Left lung (tissue), 10 donors: Measurements from ENCODE around the gene ST3GAL3. TPM values are rescaled to one million over a fixed set of nuclear protein-coding genes. Genes with fewer than 3 reads are reported as not detected.
A peak's percentile ranks its signal among the peaks of the same experiment; 100 is the strongest.

ENCODE experiments used
- ATAC-seq: fragments of 200-7000 bp; cut with Tn5 transposase; one replicate; pipeline ENCODE4 v1.9.1; 2020; ENCODE audit warnings: moderate library complexity
- DNase-seq, 4 donors: peaks; one replicate each; pipeline ENCODE4 v3.0.0-alpha.2; 2013 to 2020
- H3K27ac ChIP-seq, 2 donors: fragments of 200-600 bp; sonication (generic) in 1 of 2; one replicate each; pipeline versions ENCODE4 v1.5.0 to v1.8.0; 2020 to 2021
- H3K27me3 ChIP-seq, 2 donors: fragments of 200-600 bp; sonication (generic) in 1 of 2; one replicate each; pipeline versions ENCODE4 v1.5.0 to v1.8.0; 2020 to 2021
- H3K36me3 ChIP-seq, 2 donors: fragments of 200-600 bp; sonication (generic) in 1 of 2; one replicate each; pipeline versions ENCODE4 v1.5.0 to v1.8.0; 2020 to 2021
- H3K4me1 ChIP-seq, 2 donors: fragments of 200-600 bp; one replicate each; pipeline ENCODE4 v1.8.0; 2021
- H3K4me3 ChIP-seq, 2 donors: fragments of 200-600 bp; sonication (generic) in 1 of 2; one replicate each; pipeline versions ENCODE4 v1.5.0 to v1.8.0; 2020 to 2021; ENCODE audit warnings: mild to moderate bottlenecking in 1 of 2
- H3K9me3 ChIP-seq, 2 donors: fragments of 200-600 bp; sonication (generic) in 1 of 2; one replicate each; pipeline versions ENCODE4 v1.5.0 to v1.8.0; 2020 to 2021
- intact Hi-C, 2 donors: fragments of 100-400 bp; cut with DNase I; formaldehyde crosslinking; loops; one replicate each; pipeline versions ENCODE4 v1.11.2 to v1.14.2; 2022
- polyA plus RNA-seq, 6 donors: library from polyadenylated mRNA; unstranded; fragments of 120-200 nt; gene quantifications; one replicate each; pipeline ENCODE4 v1.2.1, GENCODE V29; 2013; ENCODE audit not compliant: insufficient read length in 6 of 6
- total RNA-seq, 2 donors: library from RNA; stranded (reverse); fragmentation: NEBNext Ultra II Directional; extraction: Animal tissue kit (Norgen Biotek cat#: 25700); gene quantifications; one replicate each; pipeline ENCODE4 v1.2.1, GENCODE V29; 2021
- TF ChIP-seq, protein P1 (sequence below), 2 donors: fragments of 200-600 bp; sonication (generic) in 1 of 2; IDR thresholded peaks; one replicate each; pipeline versions ENCODE4 v1.5.0 to v1.8.0; 2021; ENCODE audit warnings: antibody characterized with exemption in 2 of 2
- donor health status: DM: no; HTN: yes; CAD: no.
- donor health status: DM: no; HTN: no; CAD: no.

Gene ST3GAL3
- total and polyA plus RNA-seq, 8 donors = 18.9 to 42.4 (median 34.4) TPM

DNA sequence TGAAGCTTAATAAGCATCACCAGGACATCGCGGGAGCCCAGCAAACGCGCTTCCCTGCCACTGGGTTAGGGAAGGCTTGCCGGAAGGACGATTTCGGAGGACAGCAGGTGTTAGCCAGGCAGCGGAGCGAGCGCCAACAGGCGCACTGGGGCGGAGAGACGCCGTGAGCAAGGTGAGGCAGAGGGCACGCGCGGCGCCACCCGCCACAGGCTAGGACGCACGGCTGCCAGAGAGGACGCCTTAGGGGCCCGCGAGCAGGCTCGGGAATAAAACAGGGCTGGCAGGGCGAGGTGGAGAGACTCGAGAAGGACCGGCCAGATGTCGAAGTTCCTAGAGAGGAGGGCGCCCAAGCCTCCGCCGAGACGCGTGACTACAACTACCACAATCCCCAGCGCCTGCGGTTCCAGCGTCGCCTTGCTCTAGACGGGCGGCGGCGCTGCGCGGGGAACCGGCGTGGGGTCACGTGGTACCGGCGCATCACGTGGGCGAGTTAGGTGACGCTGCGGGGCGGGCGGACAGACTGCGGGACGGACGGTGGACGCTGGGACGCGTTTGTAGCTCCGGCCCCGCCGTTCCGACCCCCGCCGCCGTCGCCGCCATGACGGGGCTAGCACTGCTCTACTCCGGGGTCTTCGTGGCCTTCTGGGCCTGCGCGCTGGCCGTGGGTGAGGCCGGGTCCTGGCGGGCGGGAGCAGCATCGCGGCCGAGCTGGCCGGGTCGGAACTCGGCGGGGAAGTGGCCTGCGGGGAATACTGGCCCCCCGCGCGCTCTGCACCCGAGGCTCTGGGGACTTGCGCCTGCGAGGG lies 267.3 kb downstream of the ST3GAL3 start, which contains the start of gene ATP6V0B:
Gene ATP6V0B (plus strand): TSS at position 518 of the 806 bp plus-strand sequence. CDS start 81 bp downstream, at position 599.
- no peaks in the 10 kb centered on the region for H3K9me3 ChIP-seq
- peak within 1 kb of the TSS; percentile 90 to 99 for H3K27ac ChIP-seq
- ATAC-seq (peak; percentile 87), DNase-seq (peak; percentile 88 to 99 (median 96))
- TF ChIP-seq, protein P1, sequence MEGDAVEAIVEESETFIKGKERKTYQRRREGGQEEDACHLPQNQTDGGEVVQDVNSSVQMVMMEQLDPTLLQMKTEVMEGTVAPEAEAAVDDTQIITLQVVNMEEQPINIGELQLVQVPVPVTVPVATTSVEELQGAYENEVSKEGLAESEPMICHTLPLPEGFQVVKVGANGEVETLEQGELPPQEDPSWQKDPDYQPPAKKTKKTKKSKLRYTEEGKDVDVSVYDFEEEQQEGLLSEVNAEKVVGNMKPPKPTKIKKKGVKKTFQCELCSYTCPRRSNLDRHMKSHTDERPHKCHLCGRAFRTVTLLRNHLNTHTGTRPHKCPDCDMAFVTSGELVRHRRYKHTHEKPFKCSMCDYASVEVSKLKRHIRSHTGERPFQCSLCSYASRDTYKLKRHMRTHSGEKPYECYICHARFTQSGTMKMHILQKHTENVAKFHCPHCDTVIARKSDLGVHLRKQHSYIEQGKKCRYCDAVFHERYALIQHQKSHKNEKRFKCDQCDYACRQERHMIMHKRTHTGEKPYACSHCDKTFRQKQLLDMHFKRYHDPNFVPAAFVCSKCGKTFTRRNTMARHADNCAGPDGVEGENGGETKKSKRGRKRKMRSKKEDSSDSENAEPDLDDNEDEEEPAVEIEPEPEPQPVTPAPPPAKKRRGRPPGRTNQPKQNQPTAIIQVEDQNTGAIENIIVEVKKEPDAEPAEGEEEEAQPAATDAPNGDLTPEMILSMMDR (IDR thresholded peaks at IDR 0.05) = no peak
- intact Hi-C loops = no loop called here
- H3K4me1 ChIP-seq = peaks cover 34 to 63% of the 10 kb centered on the region in 2 donors
- peaks cover 5 to 38% of the 10 kb centered on the region in 2 donors for H3K36me3 ChIP-seq
- peak within 1 kb of the TSS; percentile 87 to 98 for H3K4me3 ChIP-seq
- H3K27me3 ChIP-seq = no peaks in the 10 kb centered on the region

DNA sequence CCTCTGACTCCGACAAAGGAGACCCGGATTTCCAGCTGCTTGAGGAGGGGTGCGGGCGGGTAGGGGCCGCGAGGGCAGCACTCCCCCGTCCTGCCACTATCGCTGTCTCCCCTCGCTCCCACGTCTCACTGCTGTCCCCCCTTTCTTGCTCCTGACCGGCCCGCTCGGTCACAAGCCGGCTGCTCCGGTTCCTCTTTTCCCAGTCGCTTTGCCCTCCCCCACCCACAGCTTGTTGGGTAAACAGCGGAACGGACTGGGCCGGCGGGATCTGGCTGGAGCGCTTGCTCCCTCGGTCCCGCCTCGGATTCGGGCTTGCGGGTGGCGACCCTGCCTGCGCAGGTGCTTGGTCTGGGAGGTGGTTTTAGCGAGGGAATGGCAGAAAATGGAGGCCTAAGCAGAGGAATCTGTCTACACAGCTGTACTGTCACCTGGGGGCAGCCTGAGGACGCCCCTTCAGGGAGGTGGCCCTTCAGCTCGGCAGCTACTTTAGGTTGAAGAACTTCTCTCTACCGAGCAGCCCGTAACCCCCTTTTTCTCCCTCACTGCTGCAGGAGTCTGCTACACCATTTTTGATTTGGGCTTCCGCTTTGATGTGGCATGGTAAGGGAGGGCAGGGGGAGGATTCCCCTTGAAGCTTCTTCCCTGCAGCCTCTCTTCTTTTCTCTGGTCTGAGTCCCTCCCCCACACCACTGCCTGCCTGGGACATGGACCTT lies 268.1 kb downstream of the ST3GAL3 start:
- intact Hi-C loops = no loop called here
- Histone ChIP-seq H3K36me3 (peaks cover 5 to 38% of the 10 kb centered on the region in 2 donors), H3K4me3 (peak overlapping the region; percentile 87 to 98), H3K9me3 (no peaks in the 10 kb centered on the region), H3K27ac (peak overlapping the region; percentile 90 to 99), H3K4me1 (peaks cover 36 to 68% of the 10 kb centered on the region in 2 donors), H3K27me3 (no peaks in the 10 kb centered on the region)
- TF ChIP-seq, protein P1 (IDR thresholded peaks at IDR 0.05) = no peak
- DNase-seq (peak in 3 of 4 donors; percentile 53 to 94 (median 90)), ATAC-seq (peak; percentile 64)

DNA sequence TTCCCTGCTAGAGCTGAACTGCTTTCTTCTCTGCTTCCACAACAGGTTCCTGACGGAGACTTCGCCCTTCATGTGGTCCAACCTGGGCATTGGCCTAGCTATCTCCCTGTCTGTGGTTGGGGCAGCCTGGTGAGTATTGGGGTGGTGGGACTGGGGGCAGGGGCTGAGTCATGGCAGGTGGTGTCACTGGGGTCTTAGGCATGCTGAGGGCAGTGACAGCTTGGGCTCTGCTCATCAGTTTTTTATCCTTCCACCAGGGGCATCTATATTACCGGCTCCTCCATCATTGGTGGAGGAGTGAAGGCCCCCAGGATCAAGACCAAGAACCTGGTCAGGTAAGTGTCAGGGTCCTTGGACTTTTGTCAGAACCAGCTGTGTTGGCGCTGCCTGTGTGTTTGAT lies 268.7 kb downstream of the ST3GAL3 start:
- no peaks in the 10 kb centered on the region for H3K9me3 ChIP-seq
- H3K4me1 ChIP-seq = peaks cover 36 to 68% of the 10 kb centered on the region in 2 donors
- H3K27ac ChIP-seq = peak overlapping the region in 1 of 2 donors; percentile 99
- H3K4me3 ChIP-seq = peak overlapping the region; percentile 87 to 98
- TF ChIP-seq, protein P1 (IDR thresholded peaks at IDR 0.05) = no peak
- ATAC-seq (no peak), DNase-seq (no peak)
- H3K36me3 ChIP-seq = peaks cover 5 to 38% of the 10 kb centered on the region in 2 donors
- intact Hi-C loops = no loop called here
- H3K27me3 ChIP-seq = no peaks in the 10 kb centered on the region

DNA sequence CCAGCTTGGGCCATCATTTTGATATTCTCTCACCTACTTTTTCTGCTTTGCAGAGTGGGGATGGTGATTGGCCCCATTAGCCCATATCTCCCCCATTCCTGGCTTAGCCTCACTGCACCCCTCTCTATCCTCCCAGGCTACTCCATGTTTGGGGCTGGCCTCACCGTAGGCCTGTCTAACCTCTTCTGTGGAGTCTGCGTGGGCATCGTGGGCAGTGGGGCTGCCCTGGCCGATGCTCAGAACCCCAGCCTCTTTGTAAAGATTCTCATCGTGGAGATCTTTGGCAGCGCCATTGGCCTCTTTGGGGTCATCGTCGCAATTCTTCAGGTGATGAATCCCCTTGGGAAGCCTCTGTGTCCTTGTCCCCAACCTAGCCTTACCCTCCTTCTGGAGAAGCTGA lies 269.6 kb downstream of the ST3GAL3 start:
- no peak for DNase-seq
- no peaks in the 10 kb centered on the region for H3K27me3 ChIP-seq
- peaks cover 36 to 69% of the 10 kb centered on the region in 2 donors for H3K4me1 ChIP-seq
- TF ChIP-seq, protein P1 (IDR thresholded peaks at IDR 0.05) = no peak
- H3K9me3 ChIP-seq = no peaks in the 10 kb centered on the region
- peaks cover 5 to 38% of the 10 kb centered on the region in 2 donors for H3K36me3 ChIP-seq
- H3K27ac ChIP-seq = no peak overlapping the region
- intact Hi-C loops = no loop called here
- H3K4me3 ChIP-seq = peak overlapping the region in 1 of 2 donors; percentile 87
- ATAC-seq = no peak
